Amniotic stem cell (primary cell): ENCODE measurements around the gene LRRC17.
A peak's percentile ranks its signal among the peaks of the same experiment; 100 is the strongest.

Experiments used
- DNase-seq: peaks from one replicate; lab custom pipeline; 2025; lab: John Stamatoyannopoulos, UW

LRRC17 gene

GRCh38 chr7:102988088-102988487 is 75.3 kb downstream of the LRRC17 start:
- DNase-seq: no peak

GRCh38 chr7:102988631-102989560 is 76.1 kb downstream of the LRRC17 start:
- DNase-seq: no peak

- DNase-seq: no peak
Measured at GRCh38 chr7:102990642-102991041, 77.8 kb downstream of the LRRC17 start.

DNA sequence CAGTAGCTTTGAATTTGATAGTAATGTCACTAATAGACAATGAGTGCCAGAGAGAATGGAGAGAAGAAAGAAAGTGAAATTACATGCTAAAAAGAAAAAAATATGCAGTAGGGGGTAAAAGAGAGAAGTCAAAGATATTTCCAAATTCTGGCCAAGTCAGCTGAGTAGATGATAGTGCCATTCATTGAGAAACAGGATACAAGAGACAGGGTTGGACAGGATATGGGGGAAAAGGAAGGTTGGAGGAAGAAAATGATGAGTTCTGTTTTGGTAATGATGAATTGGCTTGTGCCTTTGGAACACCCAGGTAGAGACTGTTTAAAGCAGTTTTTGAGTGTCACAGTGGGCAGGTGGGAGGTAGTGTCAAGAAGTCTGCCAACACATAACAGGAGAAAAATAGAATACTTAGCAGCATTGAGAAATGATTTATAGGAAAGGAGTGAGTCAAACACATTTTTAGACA is 78.3 kb downstream of the LRRC17 start:
- no peak for DNase-seq

DNA sequence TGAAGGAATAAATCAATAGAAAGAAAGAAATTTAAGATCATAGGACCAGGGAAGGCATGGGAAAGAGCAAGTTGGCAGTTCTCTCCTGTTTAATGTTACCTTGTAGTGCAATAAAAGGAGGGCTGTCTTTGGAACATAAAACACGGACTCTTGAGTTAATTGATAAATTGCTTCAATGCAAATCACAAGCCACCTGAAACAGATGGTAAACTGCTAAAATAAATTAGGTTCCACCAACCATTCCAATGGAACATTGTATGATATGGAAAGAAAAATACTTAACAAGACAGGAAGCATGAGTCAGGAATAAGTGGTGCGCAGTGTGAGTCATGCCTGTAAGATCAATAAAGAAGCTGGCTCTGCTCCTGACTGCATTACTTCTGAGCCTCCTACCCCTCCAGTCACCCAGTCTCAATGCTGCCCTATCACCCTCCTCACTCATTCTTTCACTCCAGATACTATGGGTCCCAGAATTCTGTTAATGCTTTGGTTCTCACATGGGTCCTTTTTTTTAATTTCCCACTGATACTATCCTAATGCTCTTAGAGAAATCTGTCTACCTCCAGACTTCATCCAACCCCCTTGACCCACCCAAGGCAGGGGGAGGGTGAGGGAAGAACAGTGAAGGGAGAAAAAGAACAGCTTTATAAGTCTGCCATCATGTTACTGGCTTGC is 78.9 kb downstream of the LRRC17 start:
- peak; percentile 71 for DNase-seq

DNA sequence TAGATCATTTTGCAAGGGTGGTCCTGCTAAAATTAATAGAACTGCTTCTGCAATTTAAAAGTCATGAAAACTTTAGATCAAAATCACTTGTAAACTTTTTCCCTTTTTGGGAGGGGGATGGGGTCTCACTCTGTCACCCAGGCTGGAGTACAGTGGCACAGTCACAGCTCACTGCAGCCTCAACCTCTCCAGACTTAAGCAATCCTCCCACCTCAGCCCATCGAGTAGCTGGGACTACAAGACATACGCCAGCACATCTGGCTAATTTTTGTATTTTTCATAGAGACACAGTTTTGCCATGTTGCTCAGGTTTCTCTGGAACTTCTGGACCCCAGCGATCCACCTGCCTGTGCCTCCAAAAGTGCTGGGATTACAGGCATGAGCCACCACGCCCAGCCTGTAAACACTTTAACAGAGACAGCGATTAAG is 79.7 kb downstream of the LRRC17 start:
- no peak for DNase-seq

- DNase-seq: no peak
Measured at GRCh38 chr7:102992938-102993717, 80.3 kb downstream of the LRRC17 start.

DNA sequence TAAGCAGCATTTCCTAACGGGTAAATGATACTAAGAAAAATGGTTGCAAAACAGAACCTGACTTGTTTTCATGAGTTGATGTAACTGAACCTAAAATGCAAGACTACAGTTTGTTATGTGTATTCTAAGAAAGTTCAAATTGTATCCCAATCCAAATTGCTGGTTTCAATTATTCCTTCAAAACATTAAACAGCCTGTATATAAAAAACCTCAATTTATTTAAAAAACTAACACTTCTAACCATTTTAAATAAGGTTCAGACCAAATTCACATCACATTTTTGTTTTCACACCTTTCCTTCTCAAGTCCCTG is 80.9 kb downstream of the LRRC17 start:
- no peak for DNase-seq

- no peak for DNase-seq
Measured at GRCh38 chr7:102994567-102994966, 81.8 kb downstream of the LRRC17 start.
